HL-60 (cell line): ENCODE data around the gene RAB1A.

ENCODE experiments used
- CTCF ChIP-seq: IDR thresholded peaks from one replicate; pipeline ENCODE4 v1.5.1; 2011; ENCODE audit warnings: low read length, control low read depth, inconsistent platforms; ENCODE audit not compliant: insufficient read depth
- GABPA ChIP-seq: IDR thresholded peaks from 2 replicates; pipeline ENCODE4 v1.6.1; 2012; ENCODE audit warnings: low read depth
- POLR2AphosphoS5 ChIP-seq: IDR thresholded peaks from 2 replicates; pipeline ENCODE4 v1.6.1; 2012; ENCODE audit warnings: low read depth
- REST ChIP-seq: IDR thresholded peaks from 2 replicates; pipeline ENCODE4 v1.6.1; 2012; ENCODE audit warnings: low read depth; ENCODE audit not compliant: insufficient replicate concordance

GRCh38 chr2:65103013-65103715 lies 26.7 kb downstream of the RAB1A start:
- TF ChIP-seq CTCF (no peak), POLR2AphosphoS5 (no peak), GABPA (no peak), REST (no peak)
